ENCODE data around the gene NTMT1. TPM values are rescaled to one million over a fixed set of nuclear protein-coding genes. Genes with fewer than 3 reads are reported as not detected.

The NTMT1 gene
- total RNA-seq, 4 donors from 2014 or later, result 1.8 to 30.8 (median 21.6) TPM

DNA sequence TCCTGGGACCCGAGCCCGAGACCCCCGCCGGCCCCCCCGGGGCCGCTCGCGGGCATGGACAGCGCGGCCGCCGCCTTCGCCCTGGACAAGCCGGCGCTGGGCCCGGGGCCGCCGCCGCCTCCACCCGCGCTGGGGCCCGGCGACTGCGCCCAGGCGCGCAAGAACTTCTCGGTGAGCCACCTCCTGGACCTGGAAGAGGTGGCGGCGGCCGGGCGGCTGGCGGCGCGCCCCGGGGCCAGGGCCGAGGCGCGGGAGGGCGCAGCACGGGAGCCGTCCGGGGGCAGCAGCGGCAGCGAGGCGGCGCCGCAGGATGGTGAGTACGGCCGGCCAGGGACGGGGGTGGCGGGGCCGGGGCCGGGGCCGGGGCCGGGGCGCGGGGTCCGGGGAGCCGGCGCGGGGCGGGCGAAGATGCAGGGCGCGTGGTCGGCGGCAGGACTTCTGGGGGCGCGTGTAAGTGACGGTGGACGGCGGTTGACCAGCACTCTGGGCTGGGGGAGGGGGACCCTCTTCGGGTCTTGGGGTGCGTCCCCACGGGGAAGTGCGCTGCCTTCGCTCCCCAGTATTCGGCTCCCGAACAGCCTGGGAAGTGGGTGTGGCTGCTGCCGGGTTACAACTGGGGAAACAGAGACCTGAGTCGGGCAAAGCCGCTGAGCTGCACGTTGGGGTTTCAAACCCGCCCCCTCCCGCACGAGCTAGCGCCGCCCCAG lies 40.0 kb downstream of the NTMT1 start:
- Histone ChIP-seq H3K27me3 (peaks cover 0 to 5% of the 10 kb centered on the region in 2 donors), H3K36me3 (no peaks in the 10 kb centered on the region), H3K9me3 (no peaks in the 10 kb centered on the region), H3K4me3 (peak overlapping the region; percentile 15 to 36), H3K4me1 (no peaks in the 10 kb centered on the region), H3K27ac (no peak overlapping the region)
- TF ChIP-seq, protein P1, sequence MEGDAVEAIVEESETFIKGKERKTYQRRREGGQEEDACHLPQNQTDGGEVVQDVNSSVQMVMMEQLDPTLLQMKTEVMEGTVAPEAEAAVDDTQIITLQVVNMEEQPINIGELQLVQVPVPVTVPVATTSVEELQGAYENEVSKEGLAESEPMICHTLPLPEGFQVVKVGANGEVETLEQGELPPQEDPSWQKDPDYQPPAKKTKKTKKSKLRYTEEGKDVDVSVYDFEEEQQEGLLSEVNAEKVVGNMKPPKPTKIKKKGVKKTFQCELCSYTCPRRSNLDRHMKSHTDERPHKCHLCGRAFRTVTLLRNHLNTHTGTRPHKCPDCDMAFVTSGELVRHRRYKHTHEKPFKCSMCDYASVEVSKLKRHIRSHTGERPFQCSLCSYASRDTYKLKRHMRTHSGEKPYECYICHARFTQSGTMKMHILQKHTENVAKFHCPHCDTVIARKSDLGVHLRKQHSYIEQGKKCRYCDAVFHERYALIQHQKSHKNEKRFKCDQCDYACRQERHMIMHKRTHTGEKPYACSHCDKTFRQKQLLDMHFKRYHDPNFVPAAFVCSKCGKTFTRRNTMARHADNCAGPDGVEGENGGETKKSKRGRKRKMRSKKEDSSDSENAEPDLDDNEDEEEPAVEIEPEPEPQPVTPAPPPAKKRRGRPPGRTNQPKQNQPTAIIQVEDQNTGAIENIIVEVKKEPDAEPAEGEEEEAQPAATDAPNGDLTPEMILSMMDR (IDR thresholded peaks at IDR 0.05), result no peak
- TF ChIP-seq POLR2A (IDR thresholded peaks at IDR 0.05), result no peak
- no peak for DNase-seq
- intact Hi-C loops (cut with DNase I; ENCODE audit: low total_unique reads), result no loop called here

DNA sequence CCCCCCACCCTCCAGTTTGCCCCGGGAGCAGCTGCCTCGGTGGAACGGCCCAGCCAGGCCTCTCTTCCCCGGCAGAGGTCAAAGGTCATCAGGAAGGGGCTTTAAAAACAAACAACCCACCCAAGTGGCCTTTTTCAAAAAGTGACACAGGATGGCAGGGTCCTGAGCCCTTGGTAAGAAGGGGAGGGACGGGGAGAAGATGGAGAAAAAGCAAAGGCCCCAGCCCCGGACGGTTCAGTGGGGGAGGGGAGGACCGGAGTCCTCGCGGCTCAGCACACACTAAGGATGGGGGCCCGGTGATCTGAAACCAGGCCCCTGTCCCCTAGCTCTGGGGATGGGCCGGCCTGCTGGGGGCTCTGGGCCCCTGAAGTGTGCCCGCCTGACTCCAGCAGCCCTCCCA lies 40.6 kb downstream of the NTMT1 start:
- Histone ChIP-seq H3K36me3 (no peaks in the 10 kb centered on the region), H3K9me3 (no peaks in the 10 kb centered on the region), H3K27ac (no peak overlapping the region), H3K27me3 (peaks cover 0 to 5% of the 10 kb centered on the region in 2 donors), H3K4me1 (no peaks in the 10 kb centered on the region), H3K4me3 (peak overlapping the region in 1 of 2 donors; percentile 36)
- no peak for DNase-seq
- TF ChIP-seq POLR2A (IDR thresholded peaks at IDR 0.05), result no peak
- TF ChIP-seq, protein P1 (IDR thresholded peaks at IDR 0.05), result no peak
- intact Hi-C loops (cut with DNase I; ENCODE audit: low total_unique reads), result no loop called here

DNA sequence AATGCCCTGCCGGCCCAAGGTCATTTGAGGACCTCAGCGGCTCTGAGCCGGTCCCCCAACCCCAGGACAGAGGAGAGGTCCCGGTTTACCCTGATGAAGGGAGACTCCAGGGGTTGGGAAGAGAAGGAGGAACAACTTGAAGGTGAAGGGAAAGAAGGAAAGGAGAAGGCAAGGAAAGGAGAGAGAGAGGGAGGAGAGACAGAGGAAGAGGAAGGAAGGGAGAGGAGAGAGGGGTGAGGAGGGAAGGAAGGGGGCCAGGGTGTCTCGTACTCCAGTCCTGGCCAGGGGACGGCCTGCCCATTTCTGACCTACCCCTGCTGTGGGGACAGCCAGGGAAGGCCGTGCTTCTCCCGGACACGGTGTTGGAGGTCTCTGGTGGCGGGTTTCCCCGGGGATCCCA lies 41.4 kb downstream of the NTMT1 start:
- peaks cover 0 to 5% of the 10 kb centered on the region in 2 donors for H3K27me3 ChIP-seq
- intact Hi-C loops (cut with DNase I; ENCODE audit: low total_unique reads), result no loop called here
- no peak overlapping the region for H3K27ac ChIP-seq
- H3K9me3 ChIP-seq, result no peaks in the 10 kb centered on the region
- no peak for DNase-seq
- H3K4me1 ChIP-seq, result no peaks in the 10 kb centered on the region
- TF ChIP-seq POLR2A (IDR thresholded peaks at IDR 0.05), result no peak
- TF ChIP-seq, protein P1 (IDR thresholded peaks at IDR 0.05), result no peak
- no peak overlapping the region for H3K4me3 ChIP-seq
- H3K36me3 ChIP-seq, result no peaks in the 10 kb centered on the region

DNA sequence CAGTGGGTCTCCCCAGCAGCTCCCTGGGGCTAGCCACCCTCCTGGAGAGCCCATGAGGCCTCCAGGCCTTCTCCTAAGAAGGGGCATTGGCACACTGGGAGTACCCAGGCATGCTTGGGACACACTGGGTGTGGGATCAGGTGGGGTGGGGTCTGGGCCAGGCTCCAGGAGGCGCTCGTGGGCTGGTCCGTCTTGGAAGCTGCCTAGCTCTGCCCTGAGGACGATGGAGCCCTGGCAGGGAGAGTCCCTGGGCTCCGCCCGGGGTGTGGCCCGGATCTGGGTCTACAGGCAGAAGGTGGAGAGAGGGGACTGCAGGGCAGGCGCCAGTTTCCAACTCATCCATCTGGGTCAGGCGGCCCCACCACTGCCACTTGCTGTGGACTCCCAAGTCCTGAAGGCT lies 41.9 kb downstream of the NTMT1 start:
- no peaks in the 10 kb centered on the region for H3K4me1 ChIP-seq
- intact Hi-C loops (cut with DNase I; ENCODE audit: low total_unique reads), result no loop called here
- H3K27ac ChIP-seq, result no peak overlapping the region
- H3K27me3 ChIP-seq, result peaks cover 0 to 5% of the 10 kb centered on the region in 2 donors
- no peak for DNase-seq
- H3K36me3 ChIP-seq, result no peaks in the 10 kb centered on the region
- H3K4me3 ChIP-seq, result no peak overlapping the region
- no peak for TF ChIP-seq POLR2A (IDR thresholded peaks at IDR 0.05)
- H3K9me3 ChIP-seq, result no peaks in the 10 kb centered on the region

DNA sequence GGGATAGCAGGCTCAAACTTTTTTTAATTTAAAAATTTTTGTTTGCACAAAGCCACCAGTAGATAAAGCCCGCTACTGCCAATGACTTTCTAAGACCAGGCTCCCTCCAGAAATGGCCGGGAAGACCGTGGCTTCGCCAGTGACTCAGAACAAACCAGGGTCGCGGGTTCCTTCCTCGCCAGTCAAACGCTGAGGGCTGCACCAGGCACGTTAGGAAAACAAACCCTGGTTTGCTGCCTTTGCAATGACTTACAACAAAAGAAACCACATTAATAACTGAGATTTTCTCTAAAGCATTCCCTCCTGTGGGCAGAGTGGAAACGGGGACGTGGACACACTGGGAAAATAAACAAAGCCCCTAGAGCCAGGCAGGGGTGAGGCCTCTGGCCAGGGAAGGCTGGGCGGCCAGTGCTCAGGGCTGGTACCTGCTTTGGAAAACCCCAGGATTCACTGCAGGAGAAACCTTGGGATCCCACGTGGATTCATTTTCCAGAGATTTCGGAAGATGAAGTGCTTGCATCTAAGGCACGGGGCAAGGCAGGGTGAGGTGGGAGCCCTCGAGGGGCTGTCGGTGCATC lies 43.3 kb downstream of the NTMT1 start:
- no peak for DNase-seq
- H3K27ac ChIP-seq, result no peak overlapping the region
- no peak overlapping the region for H3K4me3 ChIP-seq
- peaks cover 0 to 5% of the 10 kb centered on the region in 2 donors for H3K27me3 ChIP-seq
- H3K9me3 ChIP-seq, result no peaks in the 10 kb centered on the region
- TF ChIP-seq POLR2A (IDR thresholded peaks at IDR 0.05), result no peak
- TF ChIP-seq, protein P1 (IDR thresholded peaks at IDR 0.05), result no peak
- no peaks in the 10 kb centered on the region for H3K4me1 ChIP-seq
- intact Hi-C loops (cut with DNase I; ENCODE audit: low total_unique reads), result no loop called here
- H3K36me3 ChIP-seq, result no peaks in the 10 kb centered on the region
